HG03066 (cell line): ENCODE results near the gene MX1.
"Not testable (repeated sequence)": the region's sequence is repeated elsewhere in the genome, so short reads cannot be mapped to it uniquely, and the experiment has no call there.

Experiments
- ATAC-seq: cut with Tn5 transposase; IDR thresholded peaks from one replicate; pipeline ENCODE4 v1.9.1; 2021; ENCODE audit warnings: low read depth; ENCODE audit not compliant: unreplicated experiment

MX1 gene

GRCh38 chr21:41406340-41406739 lies 19.7 kb upstream of the MX1 start:
- no peak for ATAC-seq

GRCh38 chr21:41407541-41408460 lies 18.2 kb upstream of the MX1 start:
- no peak for ATAC-seq

GRCh38 chr21:41410361-41410760 lies 15.7 kb upstream of the MX1 start:
- ATAC-seq = no peak

- ATAC-seq = no peak
Measured at GRCh38 chr21:41410767-41411448, 15.1 kb upstream of the MX1 start.

GRCh38 chr21:41411449-41412089 lies 14.5 kb upstream of the MX1 start:
- no peak for ATAC-seq

- not testable (repeated sequence) for ATAC-seq
Measured at GRCh38 chr21:41417505-41417904, 8.5 kb upstream of the MX1 start.

GRCh38 chr21:41418393-41418792 lies 7.6 kb upstream of the MX1 start:
- no peak for ATAC-seq

GRCh38 chr21:41418956-41419680 lies 6.9 kb upstream of the MX1 start:
- no peak for ATAC-seq

- ATAC-seq = peak; percentile 58
Measured at GRCh38 chr21:41419921-41420862, 5.8 kb upstream of the MX1 start.

- ATAC-seq = not testable (repeated sequence)
Measured at GRCh38 chr21:41420998-41421397, 5.0 kb upstream of the MX1 start.

GRCh38 chr21:41422546-41423304 lies 3.3 kb upstream of the MX1 start:
- ATAC-seq = no peak

- ATAC-seq = not testable (repeated sequence)
Measured at GRCh38 chr21:41423305-41423636, 2.8 kb upstream of the MX1 start.

- no peak for ATAC-seq
Measured at GRCh38 chr21:41425588-41425953, 468 bp upstream of the MX1 start.

GRCh38 chr21:41426676-41427404 lies 801 bp downstream of the MX1 start:
- ATAC-seq = no peak

GRCh38 chr21:41427556-41427955 lies 1.5 kb downstream of the MX1 start:
- ATAC-seq = no peak

- ATAC-seq = no peak
Measured at GRCh38 chr21:41428311-41428710, 2.3 kb downstream of the MX1 start.

- ATAC-seq = no peak
Measured at GRCh38 chr21:41428847-41429246, 2.8 kb downstream of the MX1 start.

GRCh38 chr21:41429305-41429704 lies 3.3 kb downstream of the MX1 start:
- no peak for ATAC-seq
